HS-5 (cell line): ENCODE results near the gene CCDC178.
"Not testable (repeated sequence)": the region's sequence is repeated elsewhere in the genome, so short reads cannot be mapped to it uniquely, and the experiment has no call there.

Source experiments
- DNase-seq: peaks from one replicate; pipeline ENCODE4 v3.0.0-alpha.2; 2012; ENCODE audit warnings: low read depth

Gene CCDC178

GRCh38 chr18:32983721-32984120 is 456.8 kb downstream of the CCDC178 start:
- DNase-seq = no peak

DNA sequence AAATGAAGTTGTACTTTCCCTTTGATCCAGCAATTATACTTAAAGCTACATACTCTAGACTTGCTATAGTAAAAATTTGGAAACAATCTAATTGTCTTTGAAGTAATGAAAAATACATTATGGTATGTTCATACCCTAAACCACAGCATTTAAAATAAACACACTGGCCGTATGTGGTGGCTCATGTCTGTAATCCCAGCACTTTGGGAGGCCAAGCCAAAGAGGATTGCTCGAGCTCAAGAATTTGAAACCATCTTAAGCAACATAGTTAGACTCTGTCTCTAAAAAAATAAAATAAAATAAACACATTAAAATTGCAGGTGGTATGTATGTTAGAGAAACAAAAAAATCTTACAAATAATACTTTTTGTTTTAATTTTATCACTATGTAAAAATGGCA is 459.6 kb downstream of the CCDC178 start:
- DNase-seq = no peak

DNA sequence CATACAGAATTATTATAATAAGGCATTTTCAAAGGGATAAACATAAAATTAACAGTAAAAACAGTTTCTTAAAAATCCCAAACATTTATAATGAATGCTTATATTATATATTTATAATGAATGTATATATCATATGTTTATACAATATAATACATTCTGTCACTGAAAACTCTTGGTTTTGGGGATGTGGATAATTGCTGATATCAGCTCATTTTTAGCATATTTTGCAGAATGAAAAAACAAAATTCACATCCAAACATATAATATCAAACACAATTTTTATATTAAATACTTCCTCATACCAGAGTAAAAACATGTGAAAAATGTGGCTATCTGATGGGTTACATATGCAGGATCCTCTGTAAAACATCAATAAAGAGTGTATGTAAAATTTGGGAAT is 465.0 kb downstream of the CCDC178 start:
- DNase-seq = no peak

GRCh38 chr18:32975163-32975436 is 465.4 kb downstream of the CCDC178 start:
- DNase-seq = no peak

DNA sequence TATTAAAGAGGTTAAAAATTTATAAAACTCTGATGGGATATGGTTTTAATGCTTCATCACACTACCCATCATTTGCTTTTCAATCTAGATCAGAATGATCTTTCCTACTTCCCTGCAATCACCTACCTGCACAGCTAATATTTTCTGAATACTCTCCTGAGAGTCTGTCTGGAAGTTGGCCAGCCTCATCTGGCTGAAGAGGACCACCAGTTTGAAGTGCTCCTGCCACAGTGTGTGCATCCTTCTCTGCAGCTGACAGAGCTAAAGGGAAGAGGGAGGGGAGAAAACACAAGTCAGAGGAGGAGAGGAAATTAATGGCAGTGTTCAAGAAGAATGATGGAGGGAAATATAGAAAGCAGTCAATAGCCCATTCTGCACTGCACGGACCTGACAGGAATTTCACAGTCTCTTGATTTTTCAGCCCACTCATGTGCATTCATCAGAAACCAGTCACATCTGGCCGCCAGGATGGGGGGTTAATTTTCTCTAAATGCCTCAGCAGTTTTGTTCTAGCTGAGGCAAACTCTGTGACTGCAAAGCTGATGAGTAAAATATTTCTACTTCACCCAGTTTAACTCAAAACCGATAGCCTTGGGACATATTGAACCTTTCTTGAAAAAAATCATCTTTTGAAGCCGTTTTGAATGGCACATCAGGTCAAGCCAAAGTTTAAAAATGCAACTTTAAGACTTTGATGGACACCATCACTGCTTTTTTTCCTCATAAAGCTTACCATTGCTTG is 465.9 kb downstream of the CCDC178 start:
- DNase-seq = no peak

GRCh38 chr18:32968248-32968647 is 472.3 kb downstream of the CCDC178 start:
- DNase-seq = no peak

DNA sequence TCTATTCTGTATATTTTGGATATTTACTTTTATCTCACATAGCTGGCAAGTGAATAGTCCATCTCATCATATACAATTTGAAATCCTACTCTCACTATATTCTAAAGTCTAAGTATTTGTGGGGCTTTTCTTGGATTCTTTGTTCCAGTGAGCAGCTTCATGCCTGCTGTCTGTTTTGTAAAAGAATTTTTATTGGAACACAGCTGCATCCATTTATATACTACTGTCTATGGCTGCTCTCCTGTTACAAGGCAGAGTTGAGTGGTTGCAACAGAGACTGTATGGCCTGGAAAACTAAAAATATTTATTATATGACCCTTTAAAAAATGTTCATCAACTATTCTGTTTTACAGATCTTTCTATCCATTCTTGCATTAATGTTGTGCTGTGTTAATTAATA is 474.4 kb downstream of the CCDC178 start:
- DNase-seq = no peak

- no peak for DNase-seq
These were observed 479.0 kb downstream of the CCDC178 start for GRCh38 chr18:32961538-32961937.

DNA sequence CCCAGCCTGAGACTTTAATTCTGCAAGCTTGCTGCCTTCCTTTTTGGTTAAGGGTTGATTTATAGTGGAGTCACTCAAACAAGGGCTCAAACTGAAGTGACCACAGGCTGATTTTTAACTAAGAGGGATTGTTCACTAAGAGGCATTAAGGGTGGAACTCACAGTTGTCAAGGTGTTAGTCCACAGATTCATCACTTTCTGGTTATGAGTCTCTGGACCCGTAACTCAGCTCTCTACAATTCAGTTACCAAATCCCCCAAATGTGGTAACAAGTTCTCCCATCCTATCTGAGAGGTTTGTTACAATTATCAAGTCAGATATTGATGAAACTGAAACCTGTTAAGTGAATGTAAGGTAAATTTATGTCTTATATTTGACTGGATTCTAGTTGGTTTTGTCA is 481.8 kb downstream of the CCDC178 start:
- no peak for DNase-seq

DNA sequence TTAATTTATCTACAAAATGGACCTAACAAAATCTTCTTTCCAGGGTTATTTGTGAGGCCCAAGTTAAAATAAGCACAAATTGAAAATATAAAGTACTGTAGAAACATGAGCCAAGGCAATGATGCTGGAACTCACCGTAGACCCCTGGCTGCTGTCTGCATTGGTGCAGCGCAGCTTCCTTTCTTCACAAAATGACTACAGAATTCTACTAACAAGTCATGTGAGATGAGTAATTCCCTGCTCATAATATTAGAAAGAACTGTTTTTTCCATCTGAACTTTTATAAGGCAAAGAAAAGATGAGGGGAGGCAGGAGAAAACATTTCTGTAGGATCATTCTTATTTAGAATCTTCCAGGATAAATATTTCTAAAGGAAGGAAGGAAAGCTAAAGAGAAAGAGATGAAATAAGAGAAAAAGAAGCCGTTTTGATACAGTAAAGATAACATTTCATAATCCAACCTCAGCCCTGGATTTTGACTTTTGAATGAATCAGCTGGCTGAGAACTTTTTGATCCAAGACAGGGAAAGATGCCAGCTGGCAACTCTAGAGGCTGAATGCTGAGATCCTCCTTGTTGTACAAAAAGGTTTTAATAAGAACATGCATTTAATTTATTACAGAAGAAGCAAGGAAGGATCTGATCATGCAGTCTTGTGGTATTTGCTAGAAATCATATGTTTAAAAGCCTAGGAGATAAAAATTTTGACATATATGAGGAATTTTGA is 483.8 kb downstream of the CCDC178 start:
- peak; percentile 44 for DNase-seq

DNA sequence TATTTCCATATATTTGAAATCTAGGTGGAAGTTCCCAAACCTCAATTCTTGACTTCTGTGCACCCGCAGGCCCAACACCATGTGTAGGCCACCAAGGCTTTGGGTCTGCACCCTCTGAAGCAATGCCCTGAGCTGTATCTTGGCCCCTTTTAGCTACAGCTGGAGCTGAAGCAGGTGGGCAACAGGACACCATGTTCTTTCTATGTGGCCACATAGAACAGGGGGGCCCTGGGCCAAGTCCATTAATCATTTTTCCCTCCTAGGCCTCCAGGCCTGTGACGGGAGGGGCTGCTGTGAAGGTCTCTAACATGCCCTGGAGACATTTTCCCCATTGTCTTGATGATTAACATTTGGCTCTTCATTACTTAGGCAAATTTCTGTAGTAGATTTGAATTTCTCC is 488.2 kb downstream of the CCDC178 start:
- not testable (repeated sequence) for DNase-seq

DNA sequence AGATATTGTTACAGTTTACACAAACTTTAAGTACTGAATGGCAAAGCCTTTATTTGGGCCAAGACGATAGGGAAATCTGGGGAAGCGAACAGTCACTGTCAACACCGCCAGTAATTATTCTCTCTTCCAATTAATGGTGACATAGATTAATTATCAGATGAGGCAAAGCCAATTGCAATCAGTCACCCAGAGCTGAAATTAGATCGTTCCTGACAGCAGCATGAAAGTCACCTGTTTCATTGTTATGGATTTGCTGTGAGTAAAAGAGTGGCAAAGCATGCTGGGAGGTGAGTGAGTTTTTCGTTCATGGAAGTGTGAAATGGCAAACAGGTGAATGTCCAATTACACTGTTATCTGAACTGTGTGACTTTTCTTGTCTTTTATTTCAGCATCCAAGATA is 502.9 kb downstream of the CCDC178 start:
- no peak for DNase-seq

GRCh38 chr18:32937066-32937465 is 503.5 kb downstream of the CCDC178 start:
- no peak for DNase-seq

- no peak for DNase-seq
These were observed 506.3 kb downstream of the CCDC178 start for GRCh38 chr18:32934201-32934600.

DNA sequence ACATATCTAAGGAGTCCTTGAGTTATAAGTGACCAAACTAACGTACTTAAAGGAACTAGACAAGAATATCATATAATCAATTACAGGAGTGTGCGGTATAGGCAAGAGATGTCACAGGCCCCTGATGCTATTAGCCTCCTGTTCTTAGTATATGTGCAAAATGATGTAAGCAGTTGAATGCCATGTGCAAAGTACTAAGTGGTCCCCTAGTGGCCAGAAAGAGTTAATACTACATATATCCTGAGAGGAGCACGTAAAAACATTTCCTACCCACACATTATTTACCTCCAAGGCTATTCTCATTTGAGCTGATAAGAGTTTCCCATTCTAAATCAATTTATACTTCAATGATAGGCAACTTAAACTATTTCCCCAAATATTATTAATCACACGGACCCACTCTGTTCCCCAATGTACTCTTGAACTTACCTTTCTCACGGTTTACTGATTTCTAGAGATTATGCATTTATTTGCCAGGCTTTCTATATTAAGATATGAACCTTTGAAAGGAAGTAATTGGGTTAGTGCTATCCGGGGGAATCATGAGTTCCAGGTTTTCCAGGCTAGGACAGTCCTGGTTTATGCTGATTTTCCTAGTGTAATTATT is 509.7 kb downstream of the CCDC178 start:
- no peak for DNase-seq

GRCh38 chr18:32929213-32929612 is 511.3 kb downstream of the CCDC178 start:
- no peak for DNase-seq

- DNase-seq = no peak
These were observed 517.5 kb downstream of the CCDC178 start for GRCh38 chr18:32922951-32923430.

DNA sequence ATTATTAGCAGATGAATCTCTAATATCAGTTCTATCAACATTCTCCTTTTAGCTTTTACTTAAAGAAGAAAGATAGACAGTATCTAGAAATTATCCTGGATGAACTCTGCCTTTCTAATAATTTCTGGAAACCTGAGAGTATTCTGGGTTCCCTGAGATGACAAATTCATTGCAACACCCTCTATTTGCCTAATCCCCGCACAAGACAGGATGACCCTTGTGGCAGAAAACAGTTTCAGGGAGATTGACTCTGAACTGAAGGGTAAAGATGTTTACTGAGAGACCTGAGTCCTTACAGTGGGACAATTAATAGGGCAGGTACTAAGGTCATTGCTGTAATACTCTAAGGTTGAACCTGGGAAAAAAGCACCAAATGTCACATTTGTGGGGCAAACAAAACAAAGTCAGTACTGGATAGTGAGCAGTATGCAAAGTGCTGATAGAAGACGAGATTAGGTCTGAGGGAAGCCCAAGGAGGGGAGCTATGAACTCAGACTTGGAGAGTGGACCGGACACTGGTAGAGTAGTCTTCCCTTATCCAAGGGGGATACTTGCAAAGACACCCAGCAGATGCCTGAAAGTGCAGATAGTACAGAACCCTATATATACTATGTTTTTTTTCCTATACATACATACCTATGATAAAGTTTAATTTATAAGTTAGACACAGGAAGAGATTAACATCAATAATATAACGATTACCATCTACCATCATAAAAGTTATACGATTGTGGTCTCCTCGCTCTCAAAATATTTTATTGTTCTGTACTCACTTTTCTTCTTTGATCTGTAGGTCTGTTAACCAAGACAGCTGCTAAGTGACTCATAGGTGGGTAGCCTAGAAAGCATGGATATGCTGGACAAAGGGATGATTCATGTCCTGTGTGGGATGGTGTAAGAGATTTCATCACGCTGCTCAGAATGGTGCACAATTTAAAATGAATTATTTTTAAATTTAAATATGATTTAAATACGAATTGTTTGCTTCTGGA is 519.4 kb downstream of the CCDC178 start:
- peak; percentile 74 for DNase-seq

GRCh38 chr18:32919799-32920198 is 520.7 kb downstream of the CCDC178 start:
- no peak for DNase-seq

DNA sequence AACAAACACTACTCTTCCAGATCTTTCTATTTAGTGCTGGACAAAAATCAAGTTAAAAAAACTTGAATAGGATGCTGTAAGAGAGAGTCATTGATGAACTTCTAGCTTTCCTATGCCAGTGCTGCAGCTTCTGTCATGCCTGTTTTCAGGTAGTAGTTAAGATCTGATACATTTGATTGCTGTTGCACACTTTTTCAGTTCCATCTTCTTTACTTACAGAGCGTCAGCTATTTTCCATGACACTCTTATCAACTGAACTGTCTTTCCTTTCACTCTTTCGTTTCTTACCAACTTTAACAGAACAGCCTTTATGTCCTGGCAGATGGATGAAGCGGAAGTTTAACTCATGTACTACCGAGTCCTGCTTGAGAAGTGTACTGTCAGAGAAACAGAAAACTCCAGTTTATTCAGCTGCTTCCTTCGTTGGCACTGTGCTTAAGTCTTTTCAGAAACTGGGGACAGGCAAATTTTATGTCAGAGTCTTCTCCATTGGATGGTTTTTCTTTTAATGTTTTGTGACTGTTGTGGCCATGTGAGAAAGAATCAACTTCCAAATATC is 521.8 kb downstream of the CCDC178 start:
- DNase-seq = no peak

DNA sequence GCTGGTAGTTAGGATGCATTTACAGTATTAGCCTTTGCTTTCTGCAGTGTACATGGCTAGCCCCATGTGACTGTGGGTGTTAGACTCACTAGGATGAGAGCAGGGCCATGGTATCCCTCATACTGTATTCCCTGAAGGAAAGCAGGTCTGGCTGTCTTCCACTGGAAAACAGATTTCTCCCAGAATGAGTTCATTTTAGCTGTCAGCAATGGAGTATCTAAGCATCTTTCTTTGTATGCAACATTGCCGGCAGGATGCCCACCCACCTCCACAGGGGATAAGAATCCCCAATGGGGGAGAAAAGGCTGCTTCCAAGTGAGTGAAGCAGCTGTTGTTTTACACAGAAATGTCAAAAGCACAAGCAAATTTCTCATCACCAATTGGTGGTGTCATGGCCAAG is 525.0 kb downstream of the CCDC178 start:
- no peak for DNase-seq
